ENCODE measurements around the gene AK8.

DNA sequence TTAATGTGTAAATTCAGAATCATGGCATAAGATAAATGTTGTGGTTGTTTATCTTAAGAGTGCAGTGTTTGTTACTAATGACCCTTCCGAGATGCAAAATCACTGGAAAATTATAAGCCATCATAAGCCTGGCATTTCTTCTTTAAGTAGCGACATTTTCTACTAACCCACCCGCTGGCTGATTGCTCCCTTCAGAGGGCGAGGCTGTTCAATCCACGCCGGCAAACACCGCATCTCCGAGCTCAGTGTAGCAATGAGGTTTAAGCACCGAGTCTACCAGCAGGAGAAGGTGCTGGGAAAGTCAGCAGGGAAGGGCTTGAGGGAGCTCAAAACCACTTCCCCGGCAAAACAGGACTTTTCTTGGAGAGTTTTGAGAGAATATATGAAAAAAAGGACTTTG is 52.7 kb downstream of the AK8 start:
- no peak for TF ChIP-seq SMC3 (IDR thresholded peaks at IDR 0.05; ENCODE audit: low read depth, low read length)
- TF ChIP-seq, protein P1, sequence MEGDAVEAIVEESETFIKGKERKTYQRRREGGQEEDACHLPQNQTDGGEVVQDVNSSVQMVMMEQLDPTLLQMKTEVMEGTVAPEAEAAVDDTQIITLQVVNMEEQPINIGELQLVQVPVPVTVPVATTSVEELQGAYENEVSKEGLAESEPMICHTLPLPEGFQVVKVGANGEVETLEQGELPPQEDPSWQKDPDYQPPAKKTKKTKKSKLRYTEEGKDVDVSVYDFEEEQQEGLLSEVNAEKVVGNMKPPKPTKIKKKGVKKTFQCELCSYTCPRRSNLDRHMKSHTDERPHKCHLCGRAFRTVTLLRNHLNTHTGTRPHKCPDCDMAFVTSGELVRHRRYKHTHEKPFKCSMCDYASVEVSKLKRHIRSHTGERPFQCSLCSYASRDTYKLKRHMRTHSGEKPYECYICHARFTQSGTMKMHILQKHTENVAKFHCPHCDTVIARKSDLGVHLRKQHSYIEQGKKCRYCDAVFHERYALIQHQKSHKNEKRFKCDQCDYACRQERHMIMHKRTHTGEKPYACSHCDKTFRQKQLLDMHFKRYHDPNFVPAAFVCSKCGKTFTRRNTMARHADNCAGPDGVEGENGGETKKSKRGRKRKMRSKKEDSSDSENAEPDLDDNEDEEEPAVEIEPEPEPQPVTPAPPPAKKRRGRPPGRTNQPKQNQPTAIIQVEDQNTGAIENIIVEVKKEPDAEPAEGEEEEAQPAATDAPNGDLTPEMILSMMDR (conservative IDR thresholded peaks at IDR 0.05; ENCODE audit: low read depth, low read length), result no peak
- TF ChIP-seq POLR2A (IDR thresholded peaks at IDR 0.05; ENCODE audit: low read depth, low read length), result no peak
- TF ChIP-seq NFE2L2 (IDR thresholded peaks at IDR 0.05; ENCODE audit: low read depth, low read length), result no peak
- no peak for TF ChIP-seq RAD21 (IDR thresholded peaks at IDR 0.05; ENCODE audit: low read length)
- no peak for TF ChIP-seq ELK1 (IDR thresholded peaks at IDR 0.05; ENCODE audit: borderline replicate concordance, low read depth, low read length)
- TF ChIP-seq, protein P2, sequence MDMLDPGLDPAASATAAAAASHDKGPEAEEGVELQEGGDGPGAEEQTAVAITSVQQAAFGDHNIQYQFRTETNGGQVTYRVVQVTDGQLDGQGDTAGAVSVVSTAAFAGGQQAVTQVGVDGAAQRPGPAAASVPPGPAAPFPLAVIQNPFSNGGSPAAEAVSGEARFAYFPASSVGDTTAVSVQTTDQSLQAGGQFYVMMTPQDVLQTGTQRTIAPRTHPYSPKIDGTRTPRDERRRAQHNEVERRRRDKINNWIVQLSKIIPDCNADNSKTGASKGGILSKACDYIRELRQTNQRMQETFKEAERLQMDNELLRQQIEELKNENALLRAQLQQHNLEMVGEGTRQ (IDR thresholded peaks at IDR 0.05; ENCODE audit: low read depth, low read length), result no peak
- no peak for TF ChIP-seq MXI1 (IDR thresholded peaks at IDR 0.05; ENCODE audit: borderline replicate concordance, low read depth, low read length)
- no peak for TF ChIP-seq RCOR1 (IDR thresholded peaks at IDR 0.05; ENCODE audit: insufficient replicate concordance, low read length)
- no peak for TF ChIP-seq CHD1 (IDR thresholded peaks at IDR 0.05; ENCODE audit: low read depth, low read length)
- TF ChIP-seq MAFK (IDR thresholded peaks at IDR 0.05; ENCODE audit: low read depth, low read length), result no peak

Data from IMR-90 (cell line).